ENCODE results near the gene IL17B.

GRCh38 chr5:149326611-149327010 is 52.5 kb downstream of the IL17B start:
- TF ChIP-seq CTCF (IDR thresholded peaks at IDR 0.05): no peak
- TF ChIP-seq POLR2A (IDR thresholded peaks at IDR 0.05): no peak
- no peak for TF ChIP-seq EP300 (IDR thresholded peaks at IDR 0.05)
- no peak for TF ChIP-seq POLR2AphosphoS5 (IDR thresholded peaks at IDR 0.05)
